Tibial artery (tissue), 4 donors: ENCODE data around the gene CCDC102B.

Experiments
- DNase-seq, 2 donors: peaks; one replicate each; pipeline ENCODE4 v3.0.0-alpha.2; 2019
- H3K27ac ChIP-seq, 2 donors: fragments of 200-600 bp; sonication (generic) in 1 of 2; 1 replicate in 1 of 2; 2 replicates in 1 of 2; pipeline ENCODE4 v1.5.1; 2018 to 2019; ENCODE audit warnings: mild to moderate bottlenecking in 1 of 2
- H3K27me3 ChIP-seq, 2 donors: fragments of 200-600 bp; sonication (generic) in 1 of 2; one replicate each; pipeline versions ENCODE4 v1.5.1 to v1.6.0; 2016 to 2019
- H3K36me3 ChIP-seq, 3 donors: fragments of 200-600 bp; sonication (generic) in 2 of 3; one replicate each; pipeline ENCODE4 v1.5.1; 2016 to 2019; ENCODE audit warnings: mild to moderate bottlenecking in 2 of 3
- H3K4me1 ChIP-seq, 4 donors: fragments of 200-600 bp; sonication (generic) in 2 of 4; 1 replicate in 3 of 4; 2 replicates in 1 of 4; pipeline ENCODE4 v1.5.1; 2016 to 2019
- H3K4me3 ChIP-seq, 2 donors: fragments of 200-600 bp; sonication (generic) in 1 of 2; 1 replicate in 1 of 2; 2 replicates in 1 of 2; pipeline ENCODE4 v1.5.1; 2018 to 2019; ENCODE audit warnings: mild to moderate bottlenecking in 2 of 2
- H3K9me3 ChIP-seq, 3 donors: fragments of 200-600 bp; sonication (generic) in 1 of 3; one replicate each; pipeline ENCODE4 v1.5.1; 2016 to 2019
- CTCF ChIP-seq, 2 experiments: fragments of 200-600 bp in 1 of 2; fragments of 450-650 bp in 1 of 2; IDR thresholded peaks; one replicate each; pipeline ENCODE4 v1.5.1; 2017 to 2019; ENCODE audit warnings: antibody characterized with exemption in 2 of 2, mild to moderate bottlenecking in 1 of 2, moderate library complexity in 1 of 2
- intact Hi-C: fragments of 100-400 bp; cut with DNase I; formaldehyde crosslinking; loops from one replicate; pipeline ENCODE4 v1.15.0; 2023; ENCODE audit warnings: low total_unique reads

CCDC102B gene

GRCh38 chr18:68925268-68925667 is 127.4 kb downstream of the CCDC102B start:
- DNase-seq: no peak
- Histone ChIP-seq H3K36me3 (no peaks in the 10 kb centered on the region), H3K9me3 (no peaks in the 10 kb centered on the region), H3K27ac (no peak overlapping the region), H3K4me1 (no peaks in the 10 kb centered on the region), H3K27me3 (no peaks in the 10 kb centered on the region), H3K4me3 (no peak overlapping the region)
- TF ChIP-seq CTCF (IDR thresholded peaks at IDR 0.05): no peak
- intact Hi-C loops: no loop called here

- Histone ChIP-seq H3K4me1 (no peaks in the 10 kb centered on the region), H3K9me3 (no peaks in the 10 kb centered on the region), H3K4me3 (no peak overlapping the region), H3K27ac (no peak overlapping the region), H3K27me3 (no peaks in the 10 kb centered on the region), H3K36me3 (no peaks in the 10 kb centered on the region)
- intact Hi-C loops: no loop called here
- no peak for TF ChIP-seq CTCF (IDR thresholded peaks at IDR 0.05)
- DNase-seq: no peak
These were observed 131.1 kb downstream of the CCDC102B start for GRCh38 chr18:68928762-68929675.

GRCh38 chr18:68935686-68936085 is 137.8 kb downstream of the CCDC102B start:
- no peaks in the 10 kb centered on the region for H3K27me3 ChIP-seq
- no peak for TF ChIP-seq CTCF (IDR thresholded peaks at IDR 0.05)
- no peaks in the 10 kb centered on the region for H3K36me3 ChIP-seq
- intact Hi-C loops: no loop called here
- no peaks in the 10 kb centered on the region for H3K9me3 ChIP-seq
- no peak overlapping the region for H3K27ac ChIP-seq
- H3K4me1 ChIP-seq: no peaks in the 10 kb centered on the region
- DNase-seq: no peak
- no peak overlapping the region for H3K4me3 ChIP-seq

- intact Hi-C loops: no loop called here
- no peak overlapping the region for H3K27ac ChIP-seq
- DNase-seq: no peak
- no peaks in the 10 kb centered on the region for H3K27me3 ChIP-seq
- TF ChIP-seq CTCF (IDR thresholded peaks at IDR 0.05): no peak
- no peaks in the 10 kb centered on the region for H3K9me3 ChIP-seq
- H3K4me3 ChIP-seq: no peak overlapping the region
- H3K36me3 ChIP-seq: no peaks in the 10 kb centered on the region
- no peaks in the 10 kb centered on the region for H3K4me1 ChIP-seq
These were observed 139.2 kb downstream of the CCDC102B start for GRCh38 chr18:68937029-68937599.

GRCh38 chr18:68940039-68940438 is 142.2 kb downstream of the CCDC102B start:
- Histone ChIP-seq H3K36me3 (no peaks in the 10 kb centered on the region), H3K27ac (no peak overlapping the region), H3K4me1 (no peaks in the 10 kb centered on the region), H3K4me3 (no peak overlapping the region), H3K9me3 (no peaks in the 10 kb centered on the region), H3K27me3 (no peaks in the 10 kb centered on the region)
- DNase-seq: no peak
- no peak for TF ChIP-seq CTCF (IDR thresholded peaks at IDR 0.05)
- intact Hi-C loops: no loop called here
